CD4-positive, alpha-beta T cell treated with Interferon gamma for 1 hour (primary cell): ENCODE data around the gene SHISA5.

Experiments
- DNase-seq: peaks from one replicate; pipeline ENCODE4 v3.0.0-alpha.2; 2020

SHISA5 gene

GRCh38 chr3:48428572-48429316, 75.2 kb downstream of the SHISA5 start:
- no peak for DNase-seq

- DNase-seq, result no peak
These were observed 75.8 kb downstream of the SHISA5 start for GRCh38 chr3:48428088-48428571.

GRCh38 chr3:48427630-48427962, 76.4 kb downstream of the SHISA5 start:
- no peak for DNase-seq

- DNase-seq, result no peak
These were observed 76.9 kb downstream of the SHISA5 start for GRCh38 chr3:48426944-48427629.

- DNase-seq, result no peak
These were observed 77.5 kb downstream of the SHISA5 start for GRCh38 chr3:48426401-48426909.

GRCh38 chr3:48425281-48425812, 78.6 kb downstream of the SHISA5 start:
- no peak for DNase-seq

GRCh38 chr3:48423883-48424695, 79.9 kb downstream of the SHISA5 start:
- no peak for DNase-seq

GRCh38 chr3:48423241-48423882, 80.6 kb downstream of the SHISA5 start:
- no peak for DNase-seq

GRCh38 chr3:48422681-48423080, 81.3 kb downstream of the SHISA5 start:
- no peak for DNase-seq

GRCh38 chr3:48422272-48422671, 81.7 kb downstream of the SHISA5 start:
- no peak for DNase-seq

- no peak for DNase-seq
These were observed 83.4 kb downstream of the SHISA5 start for GRCh38 chr3:48420561-48420960.

GRCh38 chr3:48419597-48419996, 84.4 kb downstream of the SHISA5 start:
- no peak for DNase-seq

- no peak for DNase-seq
These were observed 84.8 kb downstream of the SHISA5 start for GRCh38 chr3:48419149-48419548.

- no peak for DNase-seq
These were observed 85.3 kb downstream of the SHISA5 start for GRCh38 chr3:48418651-48419050.

GRCh38 chr3:48418140-48418539, 85.8 kb downstream of the SHISA5 start:
- DNase-seq, result no peak
